ENCODE results near the gene SLC22A7. TPM values are rescaled to one million over a fixed set of nuclear protein-coding genes. Genes with fewer than 3 reads are reported as not detected.

Gene SLC22A7
- total RNA-seq, 1 experiment from 2014 or later: not detected

GRCh38 chr6:43273707-43274106 lies 24.4 kb upstream of the SLC22A7 start:
- no peaks in the 10 kb centered on the region for H4K20me1 ChIP-seq (ENCODE audit: insufficient read depth)
- H3K4me3 ChIP-seq: no peak overlapping the region
- intact Hi-C loops (cut with micrococcal nuclease; ENCODE audit: unreplicated experiment): no loop called here
- no peak overlapping the region for H3K27ac ChIP-seq
- TF ChIP-seq EZH2 (IDR thresholded peaks at IDR 0.05; ENCODE audit: low read depth) (no peak), CTCF (conservative IDR thresholded peaks at IDR 0.05) (no peak)
- no peaks in the 10 kb centered on the region for H3K27me3 ChIP-seq (ENCODE audit: insufficient read depth, low read depth)
- POLR2A ChIA-PET (ENCODE audit: unreplicated experiment): no interaction called here
- no peaks in the 10 kb centered on the region for H3F3A ChIP-seq (ENCODE audit: insufficient read depth, low read depth)
- DNase-seq: no peak
- H3K9me3 ChIP-seq (ENCODE audit: insufficient read depth, low read depth): no peaks in the 10 kb centered on the region
- no peak overlapping the region for H2AFZ ChIP-seq
- H3K36me3 ChIP-seq (ENCODE audit: low read depth): no peaks in the 10 kb centered on the region
- H3K9me2 ChIP-seq (ENCODE audit: insufficient read depth): no peaks in the 10 kb centered on the region
- no peaks in the 10 kb centered on the region for H3K4me1 ChIP-seq (replicated peaks; ENCODE audit: insufficient read depth)
- no TSS peak for BruUV-seq (replicated peaks)
- no peak overlapping the region for H3K4me2 ChIP-seq
- CTCF ChIA-PET: no interaction called here
- H3K79me2 ChIP-seq (ENCODE audit: low read depth): no peaks in the 10 kb centered on the region

- H2AFZ ChIP-seq: no peak overlapping the region
- H3K4me2 ChIP-seq: no peak overlapping the region
- H3K9me3 ChIP-seq (ENCODE audit: insufficient read depth, low read depth): no peaks in the 10 kb centered on the region
- H4K20me1 ChIP-seq (ENCODE audit: insufficient read depth): no peaks in the 10 kb centered on the region
- ChIA-PET POLR2A (ENCODE audit: unreplicated experiment) (no interaction called here), CTCF (no interaction called here)
- no peaks in the 10 kb centered on the region for H3K9me2 ChIP-seq (ENCODE audit: insufficient read depth)
- no peaks in the 10 kb centered on the region for H3K27me3 ChIP-seq (ENCODE audit: insufficient read depth, low read depth)
- H3K4me3 ChIP-seq: no peak overlapping the region
- TF ChIP-seq CTCF (conservative IDR thresholded peaks at IDR 0.05) (no peak), EZH2 (IDR thresholded peaks at IDR 0.05; ENCODE audit: low read depth) (no peak)
- H3K4me1 ChIP-seq (replicated peaks; ENCODE audit: insufficient read depth): no peaks in the 10 kb centered on the region
- no peaks in the 10 kb centered on the region for H3K79me2 ChIP-seq (ENCODE audit: low read depth)
- intact Hi-C loops (cut with micrococcal nuclease; ENCODE audit: unreplicated experiment): no loop called here
- no TSS peak for BruUV-seq (replicated peaks)
- H3F3A ChIP-seq (ENCODE audit: insufficient read depth, low read depth): no peaks in the 10 kb centered on the region
- DNase-seq: no peak
- no peak overlapping the region for H3K27ac ChIP-seq
- no peaks in the 10 kb centered on the region for H3K36me3 ChIP-seq (ENCODE audit: low read depth)
These were observed 23.7 kb upstream of the SLC22A7 start for GRCh38 chr6:43274127-43274915.

- CTCF ChIA-PET: interaction anchor here (0.6 kb wide), 1 partner anchor 160 kb away, joined by 3 read pairs; no protein-coding TSS in a partner anchor
These were observed 23.0 kb upstream of the SLC22A7 start for GRCh38 chr6:43274916-43275597.

More at GRCh38 chr6:43274916-43275597, 23.0 kb upstream of the SLC22A7 start:
- Histone ChIP-seq H3K4me3 (no peak overlapping the region), H3F3A (ENCODE audit: insufficient read depth, low read depth) (no peaks in the 10 kb centered on the region), H3K9me3 (ENCODE audit: insufficient read depth, low read depth) (no peaks in the 10 kb centered on the region), H3K4me1 (replicated peaks; ENCODE audit: insufficient read depth) (no peaks in the 10 kb centered on the region), H3K9me2 (ENCODE audit: insufficient read depth) (no peaks in the 10 kb centered on the region), H3K27ac (no peak overlapping the region), H3K4me2 (no peak overlapping the region), H3K36me3 (ENCODE audit: low read depth) (no peaks in the 10 kb centered on the region), H2AFZ (no peak overlapping the region), H4K20me1 (ENCODE audit: insufficient read depth) (no peaks in the 10 kb centered on the region), H3K79me2 (ENCODE audit: low read depth) (no peaks in the 10 kb centered on the region), H3K27me3 (ENCODE audit: insufficient read depth, low read depth) (no peaks in the 10 kb centered on the region)
- POLR2A ChIA-PET (ENCODE audit: unreplicated experiment): no interaction called here
- TF ChIP-seq EZH2 (IDR thresholded peaks at IDR 0.05; ENCODE audit: low read depth) (no peak), CTCF (conservative IDR thresholded peaks at IDR 0.05) (no peak)
- intact Hi-C loops (cut with micrococcal nuclease; ENCODE audit: unreplicated experiment): no loop called here
- BruUV-seq (replicated peaks): no TSS peak
- no peak for DNase-seq

All from PC-9 (cell line).